BLaER1 (cell line): ENCODE results near the gene GRSF1.

Experiments
- H3K27ac ChIP-seq: shearing (Covaris generic); formaldehyde crosslinking; 2 replicates; pipeline ENCODE4 v1.8.1; 2022
- H3K27me3 ChIP-seq: shearing (Covaris generic); formaldehyde crosslinking; 2 replicates; pipeline ENCODE4 v1.8.1; 2022
- H3K36me3 ChIP-seq: shearing (Covaris generic); formaldehyde crosslinking; 2 replicates; pipeline ENCODE4 v1.8.1; 2022
- H3K4me1 ChIP-seq: shearing (Covaris generic); formaldehyde crosslinking; 2 replicates; pipeline ENCODE4 v1.8.1; 2022
- H3K4me2 ChIP-seq: shearing (Covaris generic); formaldehyde crosslinking; 2 replicates; pipeline ENCODE4 v1.8.1; 2022
- H3K4me3 ChIP-seq: shearing (Covaris generic); formaldehyde crosslinking; 2 replicates; pipeline ENCODE4 v1.8.1; 2022
- H3K9ac ChIP-seq: shearing (Covaris generic); formaldehyde crosslinking; 2 replicates; pipeline ENCODE4 v1.8.1; 2022
- H3K9me3 ChIP-seq: shearing (Covaris generic); formaldehyde crosslinking; 2 replicates; pipeline ENCODE4 v1.8.1; 2022
- H4K20me1 ChIP-seq: shearing (Covaris generic); formaldehyde crosslinking; 2 replicates; pipeline ENCODE4 v1.8.1; 2022
- Cebpa-rat ChIP-seq: shearing (Covaris generic); IDR thresholded peaks from 2 replicates; pipeline ENCODE4 v1.8.1; 2022

The GRSF1 gene

GRCh38 chr4:70768301-70768948 is 71.3 kb downstream of the GRSF1 start:
- Histone ChIP-seq H3K9ac (no peak overlapping the region), H4K20me1 (no peaks in the 10 kb centered on the region), H3K36me3 (peaks cover 64% of the 10 kb centered on the region), H3K27me3 (no peaks in the 10 kb centered on the region), H3K4me1 (no peaks in the 10 kb centered on the region), H3K4me3 (no peak overlapping the region), H3K4me2 (no peak overlapping the region), H3K9me3 (peaks cover 16% of the 10 kb centered on the region; the same call in 1 of the 2 replicates), H3K27ac (no peak overlapping the region)
- TF ChIP-seq Cebpa-rat, result no peak
